SK-N-SH treated with all-trans-retinoic acid at 6 μM for 48 hours (cell line): ENCODE measurements around the gene CCT3.

Experiments used
- ATAC-seq: fragments of 200-7000 bp; cut with Tn5 transposase; 3 replicates; pipeline ENCODE4 v1.9.1; 2020; ENCODE audit warnings: mild to moderate bottlenecking, moderate library complexity
- ARNTL ChIP-seq: fragments of 450-650 bp; formaldehyde crosslinking; IDR thresholded peaks from 2 replicates; pipeline ENCODE4 v1.5.0; 2020; ENCODE audit warnings: low read depth, mild to moderate bottlenecking, moderate library complexity, borderline replicate concordance
- BACH2 ChIP-seq: fragments of 250-450 bp; sonication (Bioruptor Pico); IDR thresholded peaks from 2 replicates; pipeline ENCODE4 v1.9.0; 2021; ENCODE audit warnings: mild to moderate bottlenecking, borderline replicate concordance
- CREB5 ChIP-seq: fragments of 250-450 bp; sonication (Bioruptor Pico); IDR thresholded peaks from 2 replicates; pipeline ENCODE4 v1.5.1; 2020; ENCODE audit warnings: low read depth, mild to moderate bottlenecking, moderate library complexity
- CSDC2 ChIP-seq: fragments of 250-450 bp; sonication (Bioruptor Pico); IDR thresholded peaks from 2 replicates; pipeline ENCODE4 v1.5.0; 2020; ENCODE audit warnings: mild to moderate bottlenecking, moderate library complexity
- CSRNP3 ChIP-seq: fragments of 250-450 bp; sonication (Bioruptor Pico); IDR thresholded peaks from 2 replicates; pipeline ENCODE4 v1.5.1; 2021; ENCODE audit warnings: mild to moderate bottlenecking, moderate library complexity
- ESRRG ChIP-seq: fragments of 250-450 bp; sonication (Bioruptor Pico); IDR thresholded peaks from 2 replicates; pipeline ENCODE4 v1.6.1; 2021; ENCODE audit warnings: mild to moderate bottlenecking
- GLIS3 ChIP-seq: fragments of 250-450 bp; sonication (Bioruptor Pico); IDR thresholded peaks from 2 replicates; pipeline ENCODE4 v1.5.0; 2020; ENCODE audit warnings: mild to moderate bottlenecking, moderate library complexity
- ISL1 ChIP-seq: fragments of 250-450 bp; sonication (Bioruptor Pico); IDR thresholded peaks from 2 replicates; pipeline ENCODE4 v2.1.2; 2022; ENCODE audit warnings: mild to moderate bottlenecking, moderate library complexity
- PATZ1 ChIP-seq: fragments of 250-450 bp; sonication (Bioruptor Pico); IDR thresholded peaks from 2 replicates; pipeline ENCODE4 v1.8.0; 2020; ENCODE audit warnings: mild to moderate bottlenecking, moderate library complexity, borderline replicate concordance
- POU6F1 ChIP-seq: fragments of 250-450 bp; sonication (Bioruptor Pico); IDR thresholded peaks from 2 replicates; pipeline ENCODE4 v1.8.0; 2021; ENCODE audit warnings: low read depth, mild to moderate bottlenecking, moderate library complexity, borderline replicate concordance
- PPARA ChIP-seq: fragments of 250-450 bp; sonication (Bioruptor Pico); IDR thresholded peaks from 2 replicates; pipeline ENCODE4 v1.5.0; 2020; ENCODE audit warnings: mild to moderate bottlenecking, borderline replicate concordance
- RARB ChIP-seq: fragments of 250-450 bp; sonication (Bioruptor Pico); IDR thresholded peaks from 2 replicates; pipeline ENCODE4 v1.8.0; 2021; ENCODE audit warnings: mild to moderate bottlenecking, moderate library complexity
- SNAI2 ChIP-seq: fragments of 250-450 bp; sonication (Bioruptor Pico); IDR thresholded peaks from 2 replicates; pipeline ENCODE4 v1.5.0; 2020; ENCODE audit warnings: mild to moderate bottlenecking, moderate library complexity
- TOX ChIP-seq: fragments of 250-450 bp; sonication (Bioruptor Pico); IDR thresholded peaks from 2 replicates; pipeline ENCODE4 v1.8.0; 2021; ENCODE audit warnings: mild to moderate bottlenecking, moderate library complexity, borderline replicate concordance
- TSHZ2 ChIP-seq: fragments of 250-450 bp; sonication (Bioruptor Pico); IDR thresholded peaks from 2 replicates; pipeline ENCODE4 v1.5.0; 2020; ENCODE audit warnings: mild to moderate bottlenecking, moderate library complexity
- ZC3H10 ChIP-seq: fragments of 250-450 bp; sonication (Bioruptor Pico); IDR thresholded peaks from 2 replicates; pipeline ENCODE4 v1.5.1; 2021; ENCODE audit warnings: mild to moderate bottlenecking, moderate library complexity
- ZFP3 ChIP-seq: fragments of 250-450 bp; sonication (Bioruptor Pico); IDR thresholded peaks from 2 replicates; pipeline ENCODE4 v1.5.0; 2020; ENCODE audit warnings: mild to moderate bottlenecking, moderate library complexity
- ZFP30 ChIP-seq: fragments of 450-650 bp; formaldehyde crosslinking; IDR thresholded peaks from 2 replicates; pipeline ENCODE4 v1.5.0; 2022; ENCODE audit warnings: mild to moderate bottlenecking, moderate library complexity
- ZNF565 ChIP-seq: fragments of 450-650 bp; formaldehyde crosslinking; conservative IDR thresholded peaks from 2 replicates; pipeline ENCODE4 v1.5.0; 2020; ENCODE audit warnings: low read depth, mild to moderate bottlenecking, moderate library complexity
- ZNF70 ChIP-seq: fragments of 450-650 bp; formaldehyde crosslinking; IDR thresholded peaks from 2 replicates; pipeline ENCODE4 v1.5.0; 2020; ENCODE audit warnings: mild to moderate bottlenecking, moderate library complexity
- ZNF8 ChIP-seq: fragments of 450-650 bp; formaldehyde crosslinking; IDR thresholded peaks from 2 replicates; pipeline ENCODE4 v1.5.0; 2020; ENCODE audit warnings: mild to moderate bottlenecking, moderate library complexity

The CCT3 gene

GRCh38 chr1:156368889-156369684 lies 31.0 kb upstream of the CCT3 start, which contains the start of gene RHBG:
Gene RHBG (plus strand): TSS chr1:156369211. CDS start chr1:156369250, 39 bp downstream.
- no peak for ATAC-seq
- TF ChIP-seq CSRNP3 (CRISPR knock-in tag) (no peak), ZFP3 (no peak), CREB5 (CRISPR knock-in tag) (no peak), ZNF565 (CRISPR knock-in tag) (no peak), POU6F1 (CRISPR knock-in tag) (no peak), ARNTL (CRISPR knock-in tag) (no peak), BACH2 (CRISPR knock-in tag) (no peak), ESRRG (no peak), PATZ1 (no peak), ZC3H10 (CRISPR knock-in tag) (no peak), PPARA (CRISPR knock-in tag) (no peak), CSDC2 (no peak), SNAI2 (no peak), GLIS3 (CRISPR knock-in tag) (no peak), ZNF70 (CRISPR knock-in tag) (no peak), TSHZ2 (CRISPR knock-in tag) (no peak), TOX (CRISPR knock-in tag) (no peak)

- no peak for TF ChIP-seq BACH2 (CRISPR knock-in tag)
- TF ChIP-seq RARB = no peak
- no peak for TF ChIP-seq SNAI2
- TF ChIP-seq ZNF8 = no peak
- no peak for TF ChIP-seq PATZ1
- no peak for TF ChIP-seq ISL1 (CRISPR knock-in tag)
- no peak for TF ChIP-seq ZFP30 (CRISPR knock-in tag)
- peak; percentile 60 for ATAC-seq
Measured at GRCh38 chr1:156368157-156368658, 30.1 kb upstream of the CCT3 start.
